Sigmoid colon (tissue), 4 donors: ENCODE data around the gene TRIM40.

ENCODE experiments used
- POLR2A ChIP-seq, 2 donors: fragments of 450-650 bp; IDR thresholded peaks; one replicate each; pipeline ENCODE4 v1.6.1; 2016; ENCODE audit warnings: antibody characterized with exemption in 2 of 2, mild to moderate bottlenecking in 2 of 2, moderate library complexity in 2 of 2
- POLR2AphosphoS5 ChIP-seq, 4 donors: sonication (generic); formaldehyde crosslinking; IDR thresholded peaks; one replicate each; pipeline ENCODE4 v1.6.1; 2017; ENCODE audit warnings: antibody characterized with exemption in 4 of 4

GRCh38 chr6:30185846-30186484, 50.0 kb downstream of the TRIM40 start:
- TF ChIP-seq POLR2A (IDR thresholded peaks at IDR 0.05) (no peak), POLR2AphosphoS5 (IDR thresholded peaks at IDR 0.05) (no peak)
